CD4-positive, alpha-beta T cell (primary cell): Measurements from ENCODE around the gene SDK2. TPM values are rescaled to one million over a fixed set of nuclear protein-coding genes. Genes with fewer than 3 reads are reported as not detected.

Experiments used
- ATAC-seq: fragments of 200-7000 bp; cut with Tn5 transposase; one replicate; pipeline ENCODE4 v1.10.0; 2022; ENCODE audit warnings: mild to moderate bottlenecking; ENCODE audit not compliant: poor library complexity
- CTCF ChIA-PET: fragments of 350-600 bp; sonication (Branson Sonifier 250); formaldehyde crosslinking; loops from one replicate; lab custom pipeline; 2021; ENCODE audit warnings: antibody characterized with exemption, inconsistent platforms; lab: Charles Lee
- POLR2A ChIA-PET: fragments of 350-600 bp; sonication (Branson Sonifier 250); formaldehyde crosslinking; loops from one replicate; lab custom pipeline; 2021; ENCODE audit warnings: antibody characterized with exemption, inconsistent platforms; lab: Charles Lee
- DNase-seq, 14 experiments: peaks; one replicate each; pipeline ENCODE4 v3.0.0-alpha.2; 2013 to 2020; ENCODE audit warnings: mixed read lengths in 2 of 14
- H3K27ac ChIP-seq, 2 donors: one replicate each; pipeline versions ENCODE4 v1.5.1 to v1.7.0; 2013; ENCODE audit warnings: low read length in 2 of 2, low read depth in 1 of 2, mild to moderate bottlenecking in 1 of 2
- H3K27me3 ChIP-seq, 2 experiments: 1 replicate in 1 of 2; 2 replicates in 1 of 2; pipeline versions ENCODE4 v1.6.1 to v1.7.0; 2013; ENCODE audit warnings: low read length in 2 of 2, control low read depth in 1 of 2, mild to moderate bottlenecking in 1 of 2, moderate library complexity in 1 of 2; ENCODE audit not compliant: insufficient read depth in 2 of 2, control insufficient read depth in 1 of 2
- H3K36me3 ChIP-seq: one replicate; pipeline ENCODE4 v1.6.1; 2013; ENCODE audit warnings: low read length, control low read depth; ENCODE audit not compliant: insufficient read depth
- H3K4me1 ChIP-seq: one replicate; pipeline ENCODE4 v1.6.1; 2013; ENCODE audit warnings: low read length, control low read depth; ENCODE audit not compliant: insufficient read depth
- H3K4me3 ChIP-seq: one replicate; pipeline ENCODE4 v1.5.1; 2013; ENCODE audit warnings: mild to moderate bottlenecking, low read length, moderate library complexity
- H3K9me3 ChIP-seq, 2 experiments: 1 replicate in 1 of 2; 2 replicates in 1 of 2; pipeline versions ENCODE4 v1.6.1 to v1.7.0; 2013; ENCODE audit warnings: low read length in 2 of 2, mild to moderate bottlenecking in 2 of 2, control low read depth in 1 of 2, moderate library complexity in 1 of 2; ENCODE audit not compliant: control insufficient read depth in 1 of 2, insufficient read depth in 1 of 2
- H3K27ac Mint-ChIP-seq: one replicate; pipeline ENCODE4 v1.8.0; 2020; ENCODE audit warnings: mixed read lengths
- H3K27me3 Mint-ChIP-seq: one replicate; pipeline ENCODE4 v1.8.0; 2021; ENCODE audit warnings: mixed read lengths
- H3K36me3 Mint-ChIP-seq: one replicate; pipeline ENCODE4 v1.8.0; 2021; ENCODE audit warnings: low read depth, mixed read lengths
- H3K4me1 Mint-ChIP-seq: one replicate; pipeline ENCODE4 v1.8.0; 2021; ENCODE audit warnings: low read depth, mixed read lengths
- H3K4me3 Mint-ChIP-seq: one replicate; pipeline ENCODE4 v1.8.0; 2020; ENCODE audit warnings: mild to moderate bottlenecking, mixed read lengths
- H3K9me3 Mint-ChIP-seq: one replicate; pipeline ENCODE4 v1.8.0; 2020; ENCODE audit warnings: mixed read lengths
- intact Hi-C, 2 experiments: fragments of 100-400 bp; cut with DNase I in 1 of 2; cut with micrococcal nuclease in 1 of 2; formaldehyde crosslinking; loops; one replicate each; pipeline versions ENCODE4 v1.15.1 to v1.9.0; 2023 to 2025; cut with DNase I, micrococcal nuclease
- total RNA-seq, 174 experiments: library from RNA in 2 of 174; stranded (reverse) in 2 of 174; gene quantifications; one replicate each; pipeline ENCODE4 v1.2.3 and lab custom pipeline; 2021 to 2026
- TF ChIP-seq, protein P1 (sequence below): fragments of 200-600 bp; IDR thresholded peaks from one replicate; pipeline ENCODE4 v1.8.0; 2022; ENCODE audit warnings: antibody characterized with exemption, mild to moderate bottlenecking

The SDK2 gene
- total RNA-seq, 2 experiments from 2014 or later = 8.1 to 8.2 TPM

DNA sequence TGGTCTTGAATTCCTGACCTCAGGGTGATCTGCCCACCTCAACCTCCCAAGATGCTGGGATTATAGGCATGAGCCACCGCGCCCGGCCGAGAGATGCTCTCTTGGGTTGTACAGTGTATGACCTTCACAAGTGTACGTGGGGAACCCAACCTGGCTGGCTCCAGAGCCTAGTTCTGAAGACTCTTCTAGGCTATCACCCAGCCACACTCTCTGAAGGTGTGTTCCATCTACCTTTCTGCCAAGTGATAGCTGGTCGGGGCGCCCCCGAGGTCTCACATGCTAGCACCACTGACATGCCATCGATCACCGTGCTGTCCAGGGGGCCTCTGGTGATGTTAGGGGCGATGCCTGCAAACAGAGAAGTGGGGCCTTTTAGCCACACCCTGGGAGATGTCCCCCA lies 210.7 kb downstream of the SDK2 start:
- DNase-seq (no peak), ATAC-seq (no peak)
- Mint-ChIP-seq H3K4me1 (peaks cover 14% of the 10 kb centered on the region), H3K27ac (no peak overlapping the region), H3K27me3 (no peaks in the 10 kb centered on the region), H3K4me3 (no peak overlapping the region), H3K9me3 (no peaks in the 10 kb centered on the region), H3K36me3 (peaks cover 4% of the 10 kb centered on the region)
- TF ChIP-seq, protein P1, sequence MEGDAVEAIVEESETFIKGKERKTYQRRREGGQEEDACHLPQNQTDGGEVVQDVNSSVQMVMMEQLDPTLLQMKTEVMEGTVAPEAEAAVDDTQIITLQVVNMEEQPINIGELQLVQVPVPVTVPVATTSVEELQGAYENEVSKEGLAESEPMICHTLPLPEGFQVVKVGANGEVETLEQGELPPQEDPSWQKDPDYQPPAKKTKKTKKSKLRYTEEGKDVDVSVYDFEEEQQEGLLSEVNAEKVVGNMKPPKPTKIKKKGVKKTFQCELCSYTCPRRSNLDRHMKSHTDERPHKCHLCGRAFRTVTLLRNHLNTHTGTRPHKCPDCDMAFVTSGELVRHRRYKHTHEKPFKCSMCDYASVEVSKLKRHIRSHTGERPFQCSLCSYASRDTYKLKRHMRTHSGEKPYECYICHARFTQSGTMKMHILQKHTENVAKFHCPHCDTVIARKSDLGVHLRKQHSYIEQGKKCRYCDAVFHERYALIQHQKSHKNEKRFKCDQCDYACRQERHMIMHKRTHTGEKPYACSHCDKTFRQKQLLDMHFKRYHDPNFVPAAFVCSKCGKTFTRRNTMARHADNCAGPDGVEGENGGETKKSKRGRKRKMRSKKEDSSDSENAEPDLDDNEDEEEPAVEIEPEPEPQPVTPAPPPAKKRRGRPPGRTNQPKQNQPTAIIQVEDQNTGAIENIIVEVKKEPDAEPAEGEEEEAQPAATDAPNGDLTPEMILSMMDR = no peak
- Histone ChIP-seq H3K36me3 (no peaks in the 10 kb centered on the region), H3K9me3 (no peaks in the 10 kb centered on the region), H3K27ac (no peak overlapping the region), H3K4me1 (peaks cover 9% of the 10 kb centered on the region), H3K4me3 (no peak overlapping the region), H3K27me3 (no peaks in the 10 kb centered on the region)
- ChIA-PET POLR2A (no interaction called here), CTCF (interaction anchor here (0.9 kb wide), 1 partner anchor 213 kb away, joined by 3 read pairs; no protein-coding TSS in a partner anchor)
- intact Hi-C loops = loop anchor here in 1 of 2 experiments (5.0 kb wide), 1 partner anchor 159 kb away; no protein-coding TSS in a partner anchor

GRCh38 chr17:73432624-73433190 lies 211.5 kb downstream of the SDK2 start:
- Mint-ChIP-seq H3K27me3 (no peaks in the 10 kb centered on the region), H3K9me3 (no peaks in the 10 kb centered on the region), H3K36me3 (peaks cover 4% of the 10 kb centered on the region), H3K4me1 (peaks cover 14% of the 10 kb centered on the region), H3K4me3 (no peak overlapping the region), H3K27ac (no peak overlapping the region)
- ChIA-PET CTCF (no interaction called here), POLR2A (no interaction called here)
- Histone ChIP-seq H3K4me1 (peaks cover 9% of the 10 kb centered on the region), H3K4me3 (no peak overlapping the region), H3K27ac (no peak overlapping the region), H3K36me3 (no peaks in the 10 kb centered on the region), H3K27me3 (no peaks in the 10 kb centered on the region), H3K9me3 (no peaks in the 10 kb centered on the region)
- intact Hi-C loops = loop anchor here in 1 of 2 experiments (5.0 kb wide), 1 partner anchor 160 kb away; no protein-coding TSS in a partner anchor
- ATAC-seq (no peak), DNase-seq (no peak)
- TF ChIP-seq, protein P1 = no peak

DNA sequence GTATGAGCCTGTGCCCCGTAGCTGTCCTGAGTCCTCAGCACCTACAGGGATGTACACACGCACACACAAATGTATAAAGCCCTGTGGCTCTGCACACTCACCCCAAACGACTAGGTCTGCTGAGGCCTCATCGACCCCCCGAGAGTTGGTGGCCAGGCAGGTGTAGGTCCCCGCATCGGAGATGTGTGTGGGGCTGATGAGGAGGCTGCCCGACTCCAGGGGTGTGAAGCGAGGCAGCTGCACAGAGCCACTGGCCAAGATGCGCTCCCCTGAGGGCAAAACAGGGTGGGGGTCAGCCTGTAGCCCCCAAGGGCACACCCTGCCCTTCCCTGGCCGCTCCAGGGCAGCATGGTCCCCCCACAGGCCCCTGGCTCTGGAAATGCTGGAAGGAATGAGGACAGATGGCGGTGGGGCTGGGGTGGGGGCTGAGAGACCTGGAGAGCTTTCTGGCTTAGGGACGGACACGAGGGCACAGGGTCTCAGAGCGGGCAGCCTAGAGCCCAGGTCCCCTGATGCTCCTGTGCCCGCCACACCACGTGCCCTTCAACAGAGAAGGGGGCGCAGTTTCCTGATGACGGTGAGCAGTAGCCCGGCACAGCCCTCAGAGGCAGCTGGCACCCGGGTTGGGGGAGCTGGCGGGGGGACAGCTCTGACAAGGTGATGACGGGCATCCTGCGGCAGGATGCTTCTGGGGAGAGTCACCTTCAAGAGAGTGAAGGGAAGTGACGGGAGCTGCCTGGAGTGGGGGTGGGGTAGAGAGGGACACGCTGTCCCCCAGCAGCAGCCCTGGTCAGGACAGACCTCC lies 212.6 kb downstream of the SDK2 start:
- peaks cover 14% of the 10 kb centered on the region for H3K4me1 Mint-ChIP-seq
- H3K27ac Mint-ChIP-seq = peak overlapping the region; percentile 35
- H3K27me3 Mint-ChIP-seq = no peaks in the 10 kb centered on the region
- Histone ChIP-seq H3K27ac (no peak overlapping the region), H3K4me1 (peaks cover 9% of the 10 kb centered on the region), H3K4me3 (no peak overlapping the region), H3K27me3 (no peaks in the 10 kb centered on the region), H3K36me3 (no peaks in the 10 kb centered on the region), H3K9me3 (no peaks in the 10 kb centered on the region)
- TF ChIP-seq, protein P1 = no peak
- intact Hi-C loops = loop anchor here in 1 of 2 experiments (5.0 kb wide), 1 partner anchor 161 kb away; no protein-coding TSS in a partner anchor
- ATAC-seq = no peak
- no peak overlapping the region for H3K4me3 Mint-ChIP-seq
- H3K9me3 Mint-ChIP-seq = no peaks in the 10 kb centered on the region
- POLR2A ChIA-PET = interaction anchor here (2.6 kb wide), 1 partner anchor 160 kb away, joined by 13 read pairs; no protein-coding TSS in a partner anchor
- peak in 1 of 14 experiments; percentile 35 for DNase-seq
- CTCF ChIA-PET = interaction anchor here (2.8 kb wide), 1 partner anchor 279 kb away, joined by 22 read pairs; no protein-coding TSS in a partner anchor
- peaks cover 4% of the 10 kb centered on the region for H3K36me3 Mint-ChIP-seq
